SIG-M5 (cell line): Measurements from ENCODE around the gene GATA2.

Experiments
- DNase-seq: peaks from one replicate; lab custom pipeline; 2025; lab: John Stamatoyannopoulos, UW

The GATA2 gene

GRCh38 chr3:128501431-128501830 is 8.4 kb upstream of the GATA2 start:
- no peak for DNase-seq

GRCh38 chr3:128500556-128500955 is 7.6 kb upstream of the GATA2 start:
- no peak for DNase-seq

DNA sequence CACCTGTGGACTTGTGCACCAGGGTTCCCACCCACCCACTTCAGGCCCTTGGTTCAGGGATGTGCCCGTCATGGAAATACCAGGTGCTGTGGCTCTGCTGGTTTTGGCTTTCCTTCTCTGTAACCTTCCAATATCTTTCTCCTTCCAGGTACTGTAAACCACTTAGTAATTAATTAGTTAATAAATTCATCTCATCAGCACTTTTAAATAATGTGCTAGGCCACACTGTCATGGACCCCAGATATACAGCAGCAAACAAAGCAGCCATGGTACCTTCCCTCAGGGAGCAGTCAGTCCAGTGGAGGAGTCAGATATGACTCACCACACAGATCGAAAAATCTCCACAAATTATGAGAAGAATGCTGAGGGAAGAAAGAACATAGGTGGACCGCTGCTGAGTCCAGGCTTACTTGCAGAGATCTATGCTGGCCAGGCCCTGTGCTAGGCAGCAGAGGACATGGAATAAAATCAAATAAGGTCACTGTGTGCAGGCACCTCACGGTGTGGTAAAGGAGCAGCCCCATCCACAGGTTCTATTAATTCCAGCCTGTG is 6.8 kb upstream of the GATA2 start:
- no peak for DNase-seq

DNA sequence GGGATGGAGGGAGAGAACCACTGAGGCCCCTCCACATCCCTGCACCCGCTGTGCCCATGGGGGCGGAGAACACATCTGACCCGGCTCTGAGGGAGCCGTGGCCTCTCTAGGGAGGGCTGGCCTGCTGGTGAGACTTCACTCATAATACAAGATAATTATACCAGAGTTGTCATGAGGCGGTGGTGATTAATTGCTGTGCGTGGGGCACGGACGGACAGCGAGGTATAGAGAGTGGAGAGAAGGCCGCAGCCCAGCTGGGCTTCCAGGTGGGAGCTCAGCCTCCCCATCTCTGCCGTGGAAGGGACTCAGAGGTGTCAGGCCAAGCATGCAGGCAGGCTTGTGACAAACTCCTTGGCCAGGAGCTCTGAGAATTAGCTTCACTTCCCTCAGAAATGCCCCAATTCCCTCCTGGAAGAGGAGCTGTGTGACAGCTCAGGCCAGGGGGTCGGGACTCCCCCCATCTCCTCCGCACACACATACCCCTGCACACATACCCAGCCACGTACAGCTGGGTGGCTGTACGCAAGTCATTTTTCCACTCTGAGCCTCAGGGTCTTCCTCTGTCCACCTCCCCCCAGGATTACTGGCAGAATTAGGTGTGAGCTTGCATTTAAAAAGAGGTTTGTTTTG is 6.0 kb upstream of the GATA2 start:
- no peak for DNase-seq

DNA sequence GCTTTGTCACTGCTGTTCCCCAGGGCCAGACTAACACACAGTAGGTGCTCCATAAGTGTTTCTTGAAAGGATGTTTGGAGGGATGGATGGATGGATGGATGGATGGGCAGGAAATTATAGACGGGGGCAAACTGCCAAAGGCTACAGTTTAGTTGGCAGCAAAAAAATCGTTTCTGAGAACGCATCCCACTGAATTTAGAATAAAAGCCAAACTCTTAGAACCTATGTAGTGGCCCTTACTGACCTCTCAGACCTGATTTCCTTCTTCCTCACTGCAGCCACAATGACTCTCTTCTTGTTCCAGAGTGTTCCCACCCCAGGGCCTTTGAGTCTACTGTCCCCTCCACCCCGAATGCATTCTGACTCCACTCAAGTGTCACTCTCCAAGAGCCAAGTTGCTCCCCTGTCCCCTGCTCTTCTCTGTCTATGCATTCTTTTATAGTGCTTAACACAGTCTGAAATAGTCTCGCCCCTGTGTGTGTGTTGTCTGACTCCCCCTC is 5.2 kb upstream of the GATA2 start:
- no peak for DNase-seq

DNA sequence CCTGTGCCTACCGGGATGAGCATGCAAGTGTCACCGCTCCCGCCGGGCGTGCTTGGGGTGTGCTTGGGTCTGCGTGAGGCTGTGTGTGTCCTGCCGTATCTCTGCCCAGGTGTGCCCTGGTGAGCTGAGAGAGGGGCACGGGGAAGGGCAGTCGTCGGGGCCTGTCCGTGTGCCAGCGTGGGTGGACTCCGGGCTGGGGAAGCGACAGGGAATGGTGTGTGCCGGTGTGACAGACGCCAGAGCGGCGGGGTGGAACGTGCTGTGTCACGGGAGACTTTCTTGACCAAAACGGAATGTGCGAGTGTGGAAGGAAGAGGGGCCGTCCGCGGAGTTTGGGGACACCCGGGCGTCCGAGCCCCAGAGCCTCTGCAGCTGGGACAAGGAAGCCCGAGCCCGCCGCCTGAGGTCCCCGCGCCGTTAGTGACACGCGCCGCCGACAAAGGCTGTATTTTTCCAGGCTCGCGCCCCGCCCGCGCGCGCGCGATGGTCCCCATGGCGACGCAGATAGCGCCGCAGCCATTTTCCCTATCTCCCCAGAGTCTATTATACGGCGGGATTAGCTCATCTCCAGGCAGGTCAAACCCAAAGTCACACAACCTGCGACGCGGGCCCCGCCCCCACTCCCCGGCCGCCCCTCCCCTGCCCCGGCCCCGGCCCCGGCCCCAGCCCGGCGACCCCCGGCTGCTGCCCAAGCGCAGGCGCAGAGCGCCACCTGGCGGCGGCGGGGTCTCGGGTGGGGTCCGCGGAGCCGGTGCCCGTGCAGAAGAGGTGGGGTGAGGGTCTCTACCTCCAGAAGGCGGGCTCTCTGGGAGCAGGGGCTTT is 4.5 kb upstream of the GATA2 start:
- no peak for DNase-seq

- no peak for DNase-seq
These were observed 3.8 kb upstream of the GATA2 start for GRCh38 chr3:128496602-128497304.

GRCh38 chr3:128496019-128496601 is 3.1 kb upstream of the GATA2 start:
- no peak for DNase-seq

DNA sequence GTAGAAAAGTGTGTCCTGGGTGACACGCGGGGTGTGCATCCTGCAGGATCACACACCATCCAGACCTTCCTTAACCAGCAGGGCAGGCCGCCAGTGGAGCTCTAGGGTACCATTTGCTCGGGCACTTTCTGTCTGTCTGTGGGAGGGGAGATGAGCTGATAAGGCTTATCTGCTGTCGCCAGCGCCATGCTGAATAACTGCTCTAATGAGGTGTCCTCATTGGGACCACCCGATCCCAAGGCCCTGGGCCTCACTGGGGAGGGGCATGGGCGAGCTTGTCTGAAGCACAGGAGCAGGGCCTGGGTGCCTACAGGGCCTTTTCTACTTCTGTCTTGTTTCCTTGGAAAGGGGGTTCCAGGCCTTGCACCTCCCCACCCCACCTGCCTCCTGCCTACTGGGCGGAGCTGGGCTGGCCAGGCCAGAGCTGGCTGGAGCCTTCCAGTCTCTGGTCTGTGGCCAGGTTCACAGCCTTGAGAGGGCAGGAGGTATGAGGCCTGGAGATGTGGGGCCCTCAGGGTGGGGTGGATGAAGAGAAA is 2.5 kb upstream of the GATA2 start:
- no peak for DNase-seq

GRCh38 chr3:128494367-128494650 is 1.3 kb upstream of the GATA2 start:
- no peak for DNase-seq

- no peak for DNase-seq
These were observed 767 bp upstream of the GATA2 start for GRCh38 chr3:128493570-128494366.

DNA sequence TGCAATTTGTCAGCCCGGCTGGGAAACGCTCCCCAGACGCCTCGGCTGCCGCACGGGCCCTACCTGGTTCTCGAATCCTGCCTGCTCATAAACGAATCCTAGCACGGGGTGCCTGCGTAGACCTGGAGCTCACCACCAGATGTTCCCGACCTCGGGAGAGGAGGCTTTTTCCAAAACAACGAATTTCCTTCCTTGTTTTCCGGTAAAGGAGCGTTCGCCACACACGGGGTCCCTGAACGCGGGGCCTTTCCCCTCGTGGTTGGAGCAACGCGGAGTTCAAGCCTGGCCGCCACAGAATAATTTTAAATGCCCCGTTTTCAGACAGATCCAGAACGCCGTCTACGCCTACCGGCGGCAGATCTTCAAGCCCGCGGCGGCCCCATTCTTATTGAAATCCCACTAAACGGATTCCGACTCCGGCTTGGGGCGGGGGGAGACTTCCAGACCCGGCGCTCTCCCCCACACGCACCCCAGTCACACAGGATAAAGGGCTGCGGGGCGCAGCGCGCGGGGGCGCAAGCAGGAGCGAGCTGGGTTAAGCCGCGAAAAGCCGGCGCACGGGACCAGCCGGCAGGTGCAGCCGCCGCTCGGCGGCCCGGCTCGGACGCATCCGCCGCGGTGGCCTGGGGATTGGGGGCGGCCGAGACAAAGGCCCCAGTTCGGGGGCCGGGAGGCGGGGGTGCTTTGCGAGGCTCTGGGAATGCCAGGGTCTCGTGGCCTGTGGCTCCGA is 895 bp downstream of the GATA2 start:
- DNase-seq, result no peak

DNA sequence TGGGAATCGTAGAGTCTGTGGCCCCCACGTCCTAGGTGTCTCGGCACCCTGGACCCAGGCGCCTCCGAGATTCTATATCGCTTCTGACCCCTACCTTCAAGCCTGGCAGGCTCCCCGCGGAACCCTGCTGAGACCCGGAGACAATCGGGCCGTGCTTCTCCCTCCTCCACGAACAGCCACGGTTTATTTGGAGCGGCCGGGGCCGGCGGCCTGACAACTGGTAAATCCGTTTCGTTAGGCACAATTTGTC is 1.4 kb downstream of the GATA2 start:
- no peak for DNase-seq

DNA sequence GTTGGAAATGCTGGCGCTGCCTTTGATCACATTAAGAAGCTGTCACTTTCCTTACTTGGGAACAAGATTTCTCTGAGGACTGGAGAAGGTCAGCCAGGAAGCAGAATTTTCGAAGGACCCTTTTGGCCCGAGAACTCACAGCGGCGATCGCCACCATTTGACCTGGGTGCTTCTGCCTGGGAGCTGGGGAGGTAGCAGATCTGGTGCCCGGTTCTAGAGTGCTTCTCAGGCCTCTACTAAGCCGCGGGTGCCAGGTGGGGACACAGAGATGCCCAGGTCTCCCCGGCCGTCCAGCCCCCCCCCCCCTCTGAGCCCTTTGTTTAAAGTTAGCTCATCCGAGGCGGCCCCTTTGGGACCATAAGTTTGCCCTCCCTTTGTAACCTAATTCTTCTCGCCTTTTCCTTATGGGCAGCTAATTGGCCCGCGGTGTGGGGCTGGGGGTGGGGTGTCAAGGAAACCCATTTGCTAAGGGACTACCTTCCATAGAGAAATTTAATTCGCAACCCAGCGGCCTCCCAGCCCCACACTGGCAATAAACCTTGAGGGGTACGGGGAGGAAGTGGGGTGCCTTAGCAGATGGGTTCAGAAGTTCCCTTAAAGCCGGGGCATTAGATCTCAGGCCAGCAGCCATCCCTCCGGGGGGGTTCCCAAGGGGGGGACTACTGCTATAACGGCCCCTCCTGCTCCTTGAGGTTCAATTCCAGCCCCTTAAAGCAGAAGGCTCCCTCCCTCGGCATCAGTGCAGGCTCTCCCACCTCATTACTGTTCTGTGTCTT is 1.9 kb downstream of the GATA2 start:
- no peak for DNase-seq

DNA sequence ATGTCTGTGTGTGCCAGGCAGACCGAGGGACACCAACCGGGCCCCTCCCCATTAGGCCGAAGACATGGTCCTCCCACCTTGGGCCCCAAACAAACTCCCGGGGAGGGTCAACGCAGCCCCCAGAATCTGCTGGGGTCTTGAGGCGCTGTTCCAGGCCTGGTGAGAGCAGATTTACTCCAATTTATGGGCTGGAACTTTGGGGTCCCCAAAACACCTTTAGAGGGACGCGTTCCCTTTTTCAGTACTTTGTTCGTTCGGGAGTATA is 2.4 kb downstream of the GATA2 start:
- DNase-seq, result no peak

- no peak for DNase-seq
These were observed 2.9 kb downstream of the GATA2 start for GRCh38 chr3:128489927-128490649.

DNA sequence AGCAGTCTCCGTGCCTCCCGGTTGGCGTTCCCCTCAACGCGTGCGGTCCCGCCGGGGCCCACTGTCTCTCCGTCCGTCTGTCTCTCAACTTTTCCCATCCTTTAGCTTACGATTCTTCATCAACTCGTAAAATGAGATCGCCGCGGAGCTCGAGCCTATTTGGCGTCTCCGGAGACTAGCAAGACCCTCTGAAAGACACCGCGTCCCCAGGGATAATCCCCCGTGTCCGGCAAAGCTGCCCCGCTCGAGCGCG is 3.4 kb downstream of the GATA2 start:
- no peak for DNase-seq

- DNase-seq, result no peak
These were observed 3.9 kb downstream of the GATA2 start for GRCh38 chr3:128488991-128489673.

DNA sequence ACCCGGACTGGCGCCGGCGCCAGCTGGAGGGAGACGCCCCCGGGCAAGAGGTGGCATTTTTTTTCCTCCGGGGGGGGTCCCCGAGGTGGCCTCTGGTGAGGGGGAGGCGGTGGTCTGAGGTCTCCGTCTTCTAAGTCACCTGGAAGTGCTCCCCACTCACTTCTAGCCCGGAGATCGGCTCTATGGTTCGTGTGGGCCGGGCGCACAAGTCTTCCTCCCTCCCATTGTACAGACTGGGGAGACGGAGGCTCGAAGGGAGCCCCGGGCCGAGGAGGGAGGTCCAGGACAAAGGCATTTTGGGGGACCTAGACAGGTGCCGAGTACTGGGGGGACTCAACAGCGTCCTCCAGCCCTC is 4.4 kb downstream of the GATA2 start:
- DNase-seq, result no peak
